Endothelial cell of umbilical vein (primary cell): ENCODE data around the gene TMEM204. TPM values are rescaled to one million over a fixed set of nuclear protein-coding genes. Genes with fewer than 3 reads are reported as not detected.

Source experiments
- BruUV-seq: library from RNA; stranded (reverse); fragments of 400-500 nt; replicated peaks from 2 replicates; lab custom pipeline; 2021; lab: Mats Ljungman, UMichigan
- CTCF ChIA-PET: fragments of 300-600, 350-600 bp; sonication (Branson Sonifier 250); formaldehyde crosslinking; loops from one replicate; lab custom pipeline; 2021; ENCODE audit warnings: antibody characterized with exemption, inconsistent platforms; lab: Charles Lee
- POLR2A ChIA-PET: fragments of 300-600, 350-600 bp; sonication (Branson Sonifier 250); formaldehyde crosslinking; loops from one replicate; lab custom pipeline; 2021; ENCODE audit warnings: antibody characterized with exemption, inconsistent platforms; lab: Charles Lee
- DNase-seq: peaks from one replicate; pipeline ENCODE4 v3.0.0-alpha.2; 2011; ENCODE audit warnings: low read depth, low spot score
- FAIRE-seq: peaks from 2 replicates; lab custom pipeline; 2011; peaks lifted over from hg19 to GRCh38; lab: Jason Lieb, UNC
- H2AFZ ChIP-seq: 2 replicates; pipeline ENCODE4 v1.6.0; 2012; ENCODE audit warnings: low read depth, low read length, control low read depth, inconsistent platforms
- H3K27ac ChIP-seq: 2 replicates; pipeline ENCODE4 v1.5.1; 2011; ENCODE audit warnings: low read depth, mild to moderate bottlenecking, control low read depth, low read length, moderate library complexity; ENCODE audit not compliant: insufficient read depth
- H3K27me3 ChIP-seq, 2 experiments: 2 replicates each; pipeline versions ENCODE4 v1.6.0 to v1.6.1; 2011; ENCODE audit warnings: low read length in 2 of 2, mixed read lengths in 1 of 2; ENCODE audit not compliant: control insufficient read depth in 2 of 2, insufficient read depth in 2 of 2
- H3K36me3 ChIP-seq, 2 experiments: 2 replicates in 1 of 2; 3 replicates in 1 of 2; pipeline ENCODE4 v1.5.1; 2011; ENCODE audit warnings: low read length in 2 of 2, mild to moderate bottlenecking in 1 of 2, moderate library complexity in 1 of 2; ENCODE audit not compliant: control insufficient read depth in 2 of 2, insufficient read depth in 2 of 2; ENCODE audit errors: extremely low read depth in 1 of 2
- H3K4me1 ChIP-seq: 3 replicates; pipeline ENCODE4 v1.5.1; 2011; ENCODE audit warnings: mild to moderate bottlenecking, low read length; ENCODE audit not compliant: control insufficient read depth, insufficient read depth; ENCODE audit errors: extremely low read depth
- H3K4me2 ChIP-seq: 2 replicates; pipeline ENCODE4 v1.6.1; 2011; ENCODE audit warnings: low read length, control low read depth, mixed read lengths; ENCODE audit not compliant: insufficient read depth
- H3K4me3 ChIP-seq, 3 experiments: fragments of 200-600 bp in 1 of 3; sonication (generic), shearing (Covaris generic) in 1 of 3; replicated peaks in 1 of 3; 2 replicates each; pipeline ENCODE4 v1.5.1; 2011 to 2016; ENCODE audit warnings: control low read depth in 3 of 3, low read length in 3 of 3, mild to moderate bottlenecking in 2 of 3, inconsistent platforms in 1 of 3, low read depth in 1 of 3, moderate library complexity in 1 of 3; ENCODE audit not compliant: insufficient read depth in 1 of 3
- H3K79me2 ChIP-seq: 2 replicates; pipeline ENCODE4 v1.6.0; 2012; ENCODE audit warnings: low read length, inconsistent platforms; ENCODE audit not compliant: control insufficient read depth, insufficient read depth
- H3K9ac ChIP-seq: replicated peaks from 2 replicates; pipeline ENCODE3; 2011; ENCODE audit warnings: low read length, control low read depth; ENCODE audit not compliant: insufficient read depth; ENCODE audit errors: extremely low read depth
- H3K9me1 ChIP-seq: replicated peaks from 3 replicates; pipeline ENCODE4 v1.6.0; 2011; ENCODE audit warnings: mild to moderate bottlenecking, low read length; ENCODE audit not compliant: control insufficient read depth, insufficient read depth; ENCODE audit errors: extremely low read depth
- H3K9me3 ChIP-seq: replicated peaks from 2 replicates; pipeline ENCODE4 v1.5.1; 2012; ENCODE audit warnings: low read length, inconsistent platforms; ENCODE audit not compliant: control insufficient read depth, insufficient read depth
- H4K20me1 ChIP-seq: replicated peaks from 2 replicates; pipeline ENCODE3; 2011; ENCODE audit warnings: mild to moderate bottlenecking, low read length; ENCODE audit not compliant: control insufficient read depth, insufficient read depth; ENCODE audit errors: extremely low read depth
- CTCF ChIP-seq, 2 donors: IDR thresholded peaks; 1 replicate in 1 of 2; 2 replicates in 1 of 2; pipeline ENCODE4 v1.5.1; 2011; ENCODE audit warnings: low read length in 2 of 2, mild to moderate bottlenecking in 2 of 2, moderate library complexity in 2 of 2, control low read depth in 1 of 2, inconsistent platforms in 1 of 2, low read depth in 1 of 2; ENCODE audit not compliant: insufficient read depth in 1 of 2; ENCODE audit errors: extremely low read depth in 1 of 2
- EZH2 ChIP-seq: IDR thresholded peaks from 2 replicates; pipeline ENCODE4 v1.6.1; 2012; ENCODE audit warnings: borderline replicate concordance, low read depth, mild to moderate bottlenecking, moderate library complexity, low read length, inconsistent platforms; ENCODE audit not compliant: severe bottlenecking
- FOS ChIP-seq: IDR thresholded peaks from 2 replicates; pipeline ENCODE4 v1.6.1; 2011; ENCODE audit warnings: mild to moderate bottlenecking, low read length, moderate library complexity, borderline replicate concordance; ENCODE audit not compliant: insufficient read depth
- GATA2 ChIP-seq: IDR thresholded peaks from 2 replicates; pipeline ENCODE4 v1.7.0; 2011; ENCODE audit warnings: low read depth, mild to moderate bottlenecking, moderate library complexity, mixed read lengths, low read length; ENCODE audit not compliant: insufficient read length, insufficient read depth
- JUN ChIP-seq: IDR thresholded peaks from 2 replicates; pipeline ENCODE4 v1.6.1; 2011; ENCODE audit warnings: borderline replicate concordance, low read depth; ENCODE audit not compliant: insufficient read length, insufficient read depth
- MAX ChIP-seq: IDR thresholded peaks from 2 replicates; pipeline ENCODE4 v1.6.1; 2011; ENCODE audit not compliant: insufficient read depth, insufficient read length
- MYC ChIP-seq: IDR thresholded peaks from one replicate; pipeline ENCODE4 v1.6.1; 2011; ENCODE audit warnings: mild to moderate bottlenecking, low read depth, low read length
- POLR2A ChIP-seq: IDR thresholded peaks from 2 replicates; pipeline ENCODE4 v1.6.1; 2012; ENCODE audit warnings: low read depth, mild to moderate bottlenecking, control low read depth, low read length
- POLR2AphosphoS5 ChIP-seq: IDR thresholded peaks from 2 replicates; pipeline ENCODE4 v1.6.1; 2012; ENCODE audit warnings: low read depth, mild to moderate bottlenecking, control low read depth, low read length, moderate library complexity; ENCODE audit not compliant: insufficient read depth
- dilution Hi-C: fragments of 300-500 bp; cut with MboI; formaldehyde crosslinking; loops from one replicate; pipeline ENCODE4 v1.15.0; 2019; ENCODE audit warnings: low sequenced_read_pairs; ENCODE audit not compliant: extremely low pct_ligation_motif_present
- intact Hi-C: fragments of 100-400 bp; cut with micrococcal nuclease; formaldehyde crosslinking; loops from one replicate; pipeline ENCODE4 v1.10.0; 2022
- polyA plus RNA-seq, 4 experiments: library from polyadenylated mRNA; depleted of rRNA in 3 of 4; stranded (reverse) in 3 of 4; unstranded in 1 of 4; fragments of >200 nt; gene quantifications; 2 replicates each; pipeline versions ENCODE4 v1.2.1 to v1.2.3, GENCODE V29; 2011 to 2012; ENCODE audit warnings: missing spikeins in 1 of 4
- total RNA-seq: library from RNA; stranded (reverse); gene quantifications from 2 replicates; pipeline ENCODE4 v1.2.3, GENCODE V29; 2021

TMEM204 gene
- total and polyA plus RNA-seq, 2 donors (not counting 3 experiments of a cell fraction or from before 2014, with no cell fraction given) = 32.5 to 50.7 TPM

- no peak for FAIRE-seq
- dilution Hi-C loops (no loop called here), intact Hi-C loops (no loop called here)
- H3K27ac ChIP-seq = no peak overlapping the region
- H3K36me3 ChIP-seq = peaks cover 0 to 23% of the 10 kb centered on the region in 2 experiments
- no peak for TF ChIP-seq POLR2AphosphoS5
- no peak for TF ChIP-seq JUN
- TF ChIP-seq GATA2 = no peak
- no peak for TF ChIP-seq FOS
- TF ChIP-seq EZH2 = no peak
- TF ChIP-seq CTCF (IDR thresholded peaks at IDR 0.05; ENCODE audit: extremely low read depth in 1 of 2, insufficient read depth in 1 of 2, low read depth in 1 of 2, low read length in 2 of 2) = no peak
- TF ChIP-seq POLR2A = no peak
- TF ChIP-seq MYC = no peak
- no peak for TF ChIP-seq MAX
- no peaks in the 10 kb centered on the region for H3K27me3 ChIP-seq
- H4K20me1 ChIP-seq = no peaks in the 10 kb centered on the region
- ChIA-PET POLR2A (no interaction called here), CTCF (interaction anchor here (0.7 to 1.6 kb wide), 3 partner anchors 12 to 134 kb away, joined by 3 to 6 read pairs (median 4); no protein-coding TSS in a partner anchor)
- H2AFZ ChIP-seq = no peak overlapping the region
- H3K79me2 ChIP-seq = no peaks in the 10 kb centered on the region
- no peak overlapping the region for H3K4me3 ChIP-seq
- no peak overlapping the region for H3K9ac ChIP-seq
- no peak for DNase-seq
- H3K4me1 ChIP-seq = no peaks in the 10 kb centered on the region
- H3K9me3 ChIP-seq = no peaks in the 10 kb centered on the region
- no peaks in the 10 kb centered on the region for H3K9me1 ChIP-seq
- BruUV-seq = no TSS peak
- H3K4me2 ChIP-seq = no peak overlapping the region
Observed at GRCh38 chr16:1557576-1557975, 24.1 kb downstream of the TMEM204 start.
